HEK293 (cell line): ENCODE measurements around the gene ACSM6.

Experiments used
- SCRT1 ChIP-seq: fragments of 450-650 bp; formaldehyde crosslinking; IDR thresholded peaks from 2 replicates; pipeline ENCODE4 v1.5.1; 2016; ENCODE audit warnings: missing biosample characterization, missing genetic modification characterization, borderline replicate concordance
- TCF7L2 ChIP-seq: IDR thresholded peaks from 2 replicates; pipeline ENCODE4 v1.6.1; 2011; ENCODE audit warnings: low read depth, mild to moderate bottlenecking, inconsistent platforms, low read length, moderate library complexity, borderline replicate concordance
- ZNF114 ChIP-seq: fragments of 450-650 bp; formaldehyde crosslinking; IDR thresholded peaks from 2 replicates; pipeline ENCODE4 v1.5.0; 2017; ENCODE audit warnings: missing biosample characterization, missing genetic modification characterization
- ZNF155 ChIP-seq: fragments of 450-650 bp; formaldehyde crosslinking; IDR thresholded peaks from 2 replicates; pipeline ENCODE4 v1.5.1; 2016; ENCODE audit warnings: missing biosample characterization, missing genetic modification characterization
- ZNF335 ChIP-seq: fragments of 450-650 bp; formaldehyde crosslinking; conservative IDR thresholded peaks from 2 replicates; pipeline ENCODE4 v1.5.1; 2016; ENCODE audit warnings: missing biosample characterization, missing genetic modification characterization
- ZNF558 ChIP-seq: fragments of 450-650 bp; formaldehyde crosslinking; IDR thresholded peaks from 2 replicates; pipeline ENCODE4 v1.5.1; 2016; ENCODE audit warnings: missing biosample characterization, missing genetic modification characterization
- TF ChIP-seq, protein P1 (sequence below): fragments of 450-650 bp; formaldehyde crosslinking; IDR thresholded peaks from 2 replicates; pipeline ENCODE4 v1.5.1; 2016; ENCODE audit warnings: missing biosample characterization, missing genetic modification characterization
- TF ChIP-seq, protein P2 (sequence below): fragments of 450-650 bp; formaldehyde crosslinking; IDR thresholded peaks from 2 replicates; pipeline ENCODE4 v1.5.1; 2016; ENCODE audit warnings: missing biosample characterization, missing genetic modification characterization
- TF ChIP-seq, protein P3 (sequence below): fragments of 450-650 bp; formaldehyde crosslinking; IDR thresholded peaks from 2 replicates; pipeline ENCODE4 v1.5.1; 2016; ENCODE audit warnings: missing biosample characterization, missing genetic modification characterization
- TF ChIP-seq, protein P4 (sequence below): fragments of 450-650 bp; formaldehyde crosslinking; IDR thresholded peaks from 2 replicates; pipeline ENCODE4 v1.5.1; 2016; ENCODE audit warnings: missing biosample characterization, missing genetic modification characterization

DNA sequence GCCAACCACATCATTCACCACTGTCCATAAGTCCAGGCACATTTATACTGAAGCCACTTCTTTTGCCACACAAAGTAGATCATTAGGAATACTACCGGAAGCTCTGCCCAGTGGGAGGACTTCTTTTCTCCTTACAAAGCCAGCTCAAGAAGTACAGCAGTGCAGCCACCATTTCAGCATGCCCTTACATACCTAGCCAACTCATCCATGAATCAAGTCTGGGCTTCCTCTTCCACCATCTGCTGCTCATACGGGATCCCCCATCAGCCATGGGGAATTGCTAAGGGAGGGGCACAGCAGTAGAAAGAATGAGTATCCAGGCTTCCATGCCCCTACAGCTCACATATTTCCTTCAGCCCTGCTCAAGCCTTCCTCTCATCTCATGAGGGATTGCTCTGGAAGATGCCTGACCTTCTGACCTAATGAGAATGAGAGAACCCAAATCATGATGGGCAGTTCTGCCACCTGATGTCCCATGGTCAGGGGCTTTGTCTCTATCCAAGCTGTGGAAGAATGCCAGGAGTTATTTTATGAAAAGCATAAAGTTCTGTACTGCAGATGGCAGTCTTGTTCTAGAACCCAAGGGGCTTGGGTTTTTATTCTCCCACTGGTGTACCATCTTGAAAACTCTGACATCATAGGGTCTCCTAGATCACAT lies 39.5 kb downstream of the ACSM6 start:
- TF ChIP-seq, protein P1, sequence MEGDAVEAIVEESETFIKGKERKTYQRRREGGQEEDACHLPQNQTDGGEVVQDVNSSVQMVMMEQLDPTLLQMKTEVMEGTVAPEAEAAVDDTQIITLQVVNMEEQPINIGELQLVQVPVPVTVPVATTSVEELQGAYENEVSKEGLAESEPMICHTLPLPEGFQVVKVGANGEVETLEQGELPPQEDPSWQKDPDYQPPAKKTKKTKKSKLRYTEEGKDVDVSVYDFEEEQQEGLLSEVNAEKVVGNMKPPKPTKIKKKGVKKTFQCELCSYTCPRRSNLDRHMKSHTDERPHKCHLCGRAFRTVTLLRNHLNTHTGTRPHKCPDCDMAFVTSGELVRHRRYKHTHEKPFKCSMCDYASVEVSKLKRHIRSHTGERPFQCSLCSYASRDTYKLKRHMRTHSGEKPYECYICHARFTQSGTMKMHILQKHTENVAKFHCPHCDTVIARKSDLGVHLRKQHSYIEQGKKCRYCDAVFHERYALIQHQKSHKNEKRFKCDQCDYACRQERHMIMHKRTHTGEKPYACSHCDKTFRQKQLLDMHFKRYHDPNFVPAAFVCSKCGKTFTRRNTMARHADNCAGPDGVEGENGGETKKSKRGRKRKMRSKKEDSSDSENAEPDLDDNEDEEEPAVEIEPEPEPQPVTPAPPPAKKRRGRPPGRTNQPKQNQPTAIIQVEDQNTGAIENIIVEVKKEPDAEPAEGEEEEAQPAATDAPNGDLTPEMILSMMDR (tag by site-specific recombination): no peak
- TF ChIP-seq TCF7L2 (no peak), ZNF155 (tag by site-specific recombination) (no peak), ZNF335 (tag by site-specific recombination) (no peak), ZNF558 (tag by site-specific recombination) (no peak), SCRT1 (no peak), ZNF114 (tag by site-specific recombination) (no peak)
- TF ChIP-seq, protein P2, sequence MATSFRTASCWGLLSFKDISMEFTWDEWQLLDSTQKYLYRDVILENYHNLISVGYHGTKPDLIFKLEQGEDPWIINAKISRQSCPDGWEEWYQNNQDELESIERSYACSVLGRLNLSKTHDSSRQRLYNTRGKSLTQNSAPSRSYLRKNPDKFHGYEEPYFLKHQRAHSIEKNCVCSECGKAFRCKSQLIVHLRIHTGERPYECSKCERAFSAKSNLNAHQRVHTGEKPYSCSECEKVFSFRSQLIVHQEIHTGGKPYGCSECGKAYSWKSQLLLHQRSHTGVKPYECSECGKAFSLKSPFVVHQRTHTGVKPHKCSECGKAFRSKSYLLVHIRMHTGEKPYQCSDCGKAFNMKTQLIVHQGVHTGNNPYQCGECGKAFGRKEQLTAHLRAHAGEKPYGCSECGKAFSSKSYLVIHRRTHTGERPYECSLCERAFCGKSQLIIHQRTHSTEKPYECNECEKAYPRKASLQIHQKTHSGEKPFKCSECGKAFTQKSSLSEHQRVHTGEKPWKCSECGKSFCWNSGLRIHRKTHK (tag by site-specific recombination): no peak
- TF ChIP-seq, protein P3, sequence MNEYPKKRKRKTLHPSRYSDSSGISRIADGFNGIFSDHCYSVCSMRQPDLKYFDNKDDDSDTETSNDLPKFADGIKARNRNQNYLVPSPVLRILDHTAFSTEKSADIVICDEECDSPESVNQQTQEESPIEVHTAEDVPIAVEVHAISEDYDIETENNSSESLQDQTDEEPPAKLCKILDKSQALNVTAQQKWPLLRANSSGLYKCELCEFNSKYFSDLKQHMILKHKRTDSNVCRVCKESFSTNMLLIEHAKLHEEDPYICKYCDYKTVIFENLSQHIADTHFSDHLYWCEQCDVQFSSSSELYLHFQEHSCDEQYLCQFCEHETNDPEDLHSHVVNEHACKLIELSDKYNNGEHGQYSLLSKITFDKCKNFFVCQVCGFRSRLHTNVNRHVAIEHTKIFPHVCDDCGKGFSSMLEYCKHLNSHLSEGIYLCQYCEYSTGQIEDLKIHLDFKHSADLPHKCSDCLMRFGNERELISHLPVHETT (tag by site-specific recombination): no peak
- TF ChIP-seq, protein P4, sequence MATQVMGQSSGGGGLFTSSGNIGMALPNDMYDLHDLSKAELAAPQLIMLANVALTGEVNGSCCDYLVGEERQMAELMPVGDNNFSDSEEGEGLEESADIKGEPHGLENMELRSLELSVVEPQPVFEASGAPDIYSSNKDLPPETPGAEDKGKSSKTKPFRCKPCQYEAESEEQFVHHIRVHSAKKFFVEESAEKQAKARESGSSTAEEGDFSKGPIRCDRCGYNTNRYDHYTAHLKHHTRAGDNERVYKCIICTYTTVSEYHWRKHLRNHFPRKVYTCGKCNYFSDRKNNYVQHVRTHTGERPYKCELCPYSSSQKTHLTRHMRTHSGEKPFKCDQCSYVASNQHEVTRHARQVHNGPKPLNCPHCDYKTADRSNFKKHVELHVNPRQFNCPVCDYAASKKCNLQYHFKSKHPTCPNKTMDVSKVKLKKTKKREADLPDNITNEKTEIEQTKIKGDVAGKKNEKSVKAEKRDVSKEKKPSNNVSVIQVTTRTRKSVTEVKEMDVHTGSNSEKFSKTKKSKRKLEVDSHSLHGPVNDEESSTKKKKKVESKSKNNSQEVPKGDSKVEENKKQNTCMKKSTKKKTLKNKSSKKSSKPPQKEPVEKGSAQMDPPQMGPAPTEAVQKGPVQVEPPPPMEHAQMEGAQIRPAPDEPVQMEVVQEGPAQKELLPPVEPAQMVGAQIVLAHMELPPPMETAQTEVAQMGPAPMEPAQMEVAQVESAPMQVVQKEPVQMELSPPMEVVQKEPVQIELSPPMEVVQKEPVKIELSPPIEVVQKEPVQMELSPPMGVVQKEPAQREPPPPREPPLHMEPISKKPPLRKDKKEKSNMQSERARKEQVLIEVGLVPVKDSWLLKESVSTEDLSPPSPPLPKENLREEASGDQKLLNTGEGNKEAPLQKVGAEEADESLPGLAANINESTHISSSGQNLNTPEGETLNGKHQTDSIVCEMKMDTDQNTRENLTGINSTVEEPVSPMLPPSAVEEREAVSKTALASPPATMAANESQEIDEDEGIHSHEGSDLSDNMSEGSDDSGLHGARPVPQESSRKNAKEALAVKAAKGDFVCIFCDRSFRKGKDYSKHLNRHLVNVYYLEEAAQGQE (tag by site-specific recombination): no peak
